Testis (tissue), 3 donors: Measurements from ENCODE around the gene PCDHGA3. TPM values are rescaled to one million over a fixed set of nuclear protein-coding genes. Genes with fewer than 3 reads are reported as not detected.

Experiments
- DNase-seq: peaks from one replicate; pipeline ENCODE4 v3.0.0-alpha.2; 2019
- H3K27ac ChIP-seq, 2 donors: fragments of 200-600 bp; sonication (generic); one replicate each; pipeline ENCODE4 v1.5.1; 2019
- H3K27me3 ChIP-seq: fragments of 200-600 bp; sonication (generic); one replicate; pipeline ENCODE4 v1.5.1; 2019
- H3K36me3 ChIP-seq: fragments of 200-600 bp; sonication (generic); one replicate; pipeline ENCODE4 v1.5.1; 2017; ENCODE audit warnings: low read depth; ENCODE audit errors: missing control alignments
- H3K4me1 ChIP-seq: fragments of 200-600 bp; sonication (generic); one replicate; pipeline ENCODE4 v1.5.1; 2019
- H3K4me3 ChIP-seq, 2 donors: fragments of 200-600 bp; sonication (generic); one replicate each; pipeline ENCODE4 v1.5.1; 2017 to 2019
- H3K9me3 ChIP-seq: fragments of 200-600 bp; sonication (generic); one replicate; pipeline ENCODE4 v1.5.1; 2017
- CTCF ChIP-seq, 3 experiments: fragments of 450-650 bp in 2 of 3; fragments of 200-600 bp in 1 of 3; sonication (generic) in 1 of 3; IDR thresholded peaks; one replicate each; pipeline ENCODE4 v1.5.1; 2016 to 2019; ENCODE audit warnings: antibody characterized with exemption in 3 of 3, mild to moderate bottlenecking in 2 of 3, moderate library complexity in 1 of 3
- POLR2A ChIP-seq: fragments of 450-650 bp; IDR thresholded peaks from one replicate; pipeline ENCODE4 v1.6.1; 2017; ENCODE audit warnings: antibody characterized with exemption, mild to moderate bottlenecking, moderate library complexity
- WGBS, 2 donors: methylation state at CpG; one replicate each; pipeline ENCODE4 v1.1.5; 2018; 5-methylcytosine and 5-hydroxymethylcytosine counted together
- intact Hi-C: fragments of 100-400 bp; cut with DNase I; formaldehyde crosslinking; loops from one replicate; pipeline ENCODE4 v1.15.1; 2023; ENCODE audit warnings: low total_unique reads
- polyA plus RNA-seq: library from polyadenylated mRNA; stranded (reverse); fragments of 350-450 nt; fragmentation: Illumina TruSeq; extraction: RNeasy Lipid Tissue Mini Kit (QIAGEN cat#74804); gene quantifications from one replicate; pipeline ENCODE4 v1.2.3, GENCODE V29; 2014; ENCODE audit warnings: low read depth, low replicate concordance; ENCODE audit not compliant: insufficient read depth
- total RNA-seq, 2 donors: library from RNA; depleted of rRNA; stranded (reverse); fragments of >200 nt; gene quantifications; one replicate each; pipeline ENCODE4 v1.2.3, GENCODE V29; 2016

Gene PCDHGA3
- total and polyA plus RNA-seq, 3 donors from 2014 or later, result 4.4 to 31.8 (median 19.3) TPM

GRCh38 chr5:141349917-141350619, 6.4 kb downstream of the PCDHGA3 start, which contains the start of gene PCDHGB1:
Gene PCDHGB1 (plus strand): TSS chr5:141350099. CDS start chr5:141350261, 162 bp downstream.
- DNase-seq, result peak; percentile 70
- 17 to 21% methylated on average over 29 of the region's 29 CpGs for WGBS, 2 donors
- Histone ChIP-seq H3K4me1 (no peaks in the 10 kb centered on the region), H3K36me3 (no peaks in the 10 kb centered on the region), H3K27me3 (no peaks in the 10 kb centered on the region), H3K9me3 (no peaks in the 10 kb centered on the region), H3K4me3 (peak within 1 kb of the TSS in 1 of 2 donors; percentile 41), H3K27ac (no peak within 1 kb of the TSS)
- intact Hi-C loops, result no loop called here
- TF ChIP-seq POLR2A (no peak), CTCF (IDR thresholded peaks at IDR 0.05) (peak in 2 of 3 experiments; percentile 13 to 39)

- no peak for DNase-seq
Measured at GRCh38 chr5:141351591-141351990, 8.0 kb downstream of the PCDHGA3 start.

DNA sequence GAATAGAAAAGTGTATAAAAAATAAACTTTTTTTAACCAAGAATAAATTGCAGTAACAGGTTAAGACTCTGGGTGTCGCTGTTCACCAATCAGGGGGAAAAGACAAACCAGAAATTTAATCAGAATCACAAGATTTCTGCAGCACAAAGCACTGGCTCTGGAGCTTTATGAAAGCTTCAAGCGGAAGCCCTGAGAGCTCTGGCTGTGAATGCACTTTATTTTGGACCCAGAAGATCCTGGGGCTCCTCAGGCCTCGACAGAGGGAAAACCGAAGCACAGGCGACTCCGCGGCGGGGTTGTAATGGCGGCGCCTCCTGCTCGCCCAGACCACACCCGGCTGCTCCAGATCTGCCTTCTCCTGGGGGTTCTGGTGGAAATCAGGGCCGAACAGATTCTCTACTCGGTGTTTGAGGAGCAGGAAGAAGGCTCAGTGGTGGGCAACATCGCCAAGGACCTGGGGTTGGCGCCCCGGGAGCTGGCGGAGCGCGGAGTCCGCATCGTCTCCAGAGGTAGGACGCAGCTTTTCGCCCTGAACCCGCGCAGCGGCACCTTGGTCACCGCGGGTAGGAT, 11.4 kb downstream of the PCDHGA3 start, which contains the start of gene PCDHGA4:
TSS of gene PCDHGA4 (plus strand) at position 122 of the 570 bp plus-strand sequence. CDS start at position 209, 87 bp downstream.
- Histone ChIP-seq H3K36me3 (no peaks in the 10 kb centered on the region), H3K27me3 (no peaks in the 10 kb centered on the region), H3K4me1 (no peaks in the 10 kb centered on the region), H3K27ac (no peak within 1 kb of the TSS), H3K4me3 (peak within 1 kb of the TSS in 1 of 2 donors; percentile 36), H3K9me3 (no peaks in the 10 kb centered on the region)
- DNase-seq, result no peak
- WGBS, 2 donors, result 11% methylated on average over 25 to 29 of the region's 29 CpGs
- no peak for TF ChIP-seq POLR2A
- peak in 2 of 3 experiments; percentile 38 to 51 for TF ChIP-seq CTCF (IDR thresholded peaks at IDR 0.05)
- intact Hi-C loops, result no loop called here

More at GRCh38 chr5:141351591-141351990, 8.0 kb downstream of the PCDHGA3 start:
- H3K9me3 ChIP-seq, result no peaks in the 10 kb centered on the region
- H3K27me3 ChIP-seq, result no peaks in the 10 kb centered on the region
- intact Hi-C loops, result no loop called here
- no peak overlapping the region for H3K27ac ChIP-seq
- WGBS, 2 donors, result 29% methylated on average over 6 to 28 of the region's 36 CpGs
- no peaks in the 10 kb centered on the region for H3K4me1 ChIP-seq
- H3K4me3 ChIP-seq, result no peak overlapping the region
- no peaks in the 10 kb centered on the region for H3K36me3 ChIP-seq
- TF ChIP-seq POLR2A (no peak), CTCF (IDR thresholded peaks at IDR 0.05) (no peak)

GRCh38 chr5:141355641-141356040, 12.0 kb downstream of the PCDHGA3 start:
- no peak for TF ChIP-seq POLR2A
- no peak for TF ChIP-seq CTCF (IDR thresholded peaks at IDR 0.05)

More at GRCh38 chr5:141355641-141356040, 12.0 kb downstream of the PCDHGA3 start:
- no peak for DNase-seq
- Histone ChIP-seq H3K27ac (no peak overlapping the region), H3K4me3 (no peak overlapping the region), H3K27me3 (no peaks in the 10 kb centered on the region), H3K36me3 (no peaks in the 10 kb centered on the region), H3K4me1 (no peaks in the 10 kb centered on the region), H3K9me3 (no peaks in the 10 kb centered on the region)
- intact Hi-C loops, result no loop called here
- 23 to 41% methylated on average over 22 to 24 of the region's 24 CpGs for WGBS, 2 donors
